Esophagus squamous epithelium (tissue), 5 donors: Measurements from ENCODE around the gene MYBL2. TPM values are rescaled to one million over a fixed set of nuclear protein-coding genes. Genes with fewer than 3 reads are reported as not detected.

Experiments
- DNase-seq: peaks from one replicate; lab custom pipeline; 2025; lab: John Stamatoyannopoulos, UW
- H3K27ac ChIP-seq, 4 donors: fragments of 200-600 bp; sonication (generic); one replicate each; pipeline ENCODE4 v1.5.1; 2016 to 2019; ENCODE audit warnings: mild to moderate bottlenecking in 1 of 4
- H3K27me3 ChIP-seq, 4 donors: fragments of 200-600 bp; sonication (generic); 1 replicate in 3 of 4; 2 replicates in 1 of 4; pipeline versions ENCODE4 v1.5.1 to v1.6.0; 2017 to 2021; ENCODE audit warnings: antibody characterized with exemption in 1 of 4
- H3K36me3 ChIP-seq, 3 donors: fragments of 200-600 bp; sonication (generic); one replicate each; pipeline ENCODE4 v1.5.1; 2016 to 2019
- H3K4me1 ChIP-seq, 3 donors: fragments of 200-600 bp; sonication (generic); one replicate each; pipeline ENCODE4 v1.5.1; 2017 to 2019
- H3K4me3 ChIP-seq, 4 donors: fragments of 200-600 bp; sonication (generic); 1 replicate in 3 of 4; 2 replicates in 1 of 4; pipeline ENCODE4 v1.5.1; 2016 to 2019; ENCODE audit warnings: mild to moderate bottlenecking in 2 of 4, moderate library complexity in 1 of 4
- H3K9me3 ChIP-seq, 3 donors: fragments of 200-600 bp; sonication (generic); one replicate each; pipeline ENCODE4 v1.5.1; 2016 to 2019
- POLR2A ChIP-seq, 4 donors: fragments of 450-650 bp; IDR thresholded peaks; one replicate each; pipeline ENCODE4 v1.6.1; 2017; ENCODE audit warnings: antibody characterized with exemption in 4 of 4, mild to moderate bottlenecking in 4 of 4, moderate library complexity in 3 of 4
- WGBS, 2 donors: methylation state at CpG; one replicate each; pipeline ENCODE4 v1.1.5; 2018; 5-methylcytosine and 5-hydroxymethylcytosine counted together
- intact Hi-C: fragments of 100-400 bp; cut with DNase I; formaldehyde crosslinking; loops from one replicate; pipeline ENCODE4 v1.15.0; 2022
- total RNA-seq, 4 donors: library from RNA; depleted of rRNA; stranded (reverse); fragments of >200 nt; gene quantifications; one replicate each; pipeline ENCODE4 v1.1.0, GENCODE V29; 2016
- TF ChIP-seq, protein P1 (sequence below), 6 experiments: fragments of 450-650 bp in 4 of 6; fragments of 200-600 bp in 2 of 6; sonication (generic) in 2 of 6; IDR thresholded peaks; one replicate each; pipeline ENCODE4 v1.5.1; 2016 to 2019; ENCODE audit warnings: antibody characterized with exemption in 6 of 6, mild to moderate bottlenecking in 4 of 6, moderate library complexity in 4 of 6
- donor health status: DM: yes; HTN: yes; CAD: no.

MYBL2 gene
- total RNA-seq, 4 donors from 2014 or later = 3.1 to 19.9 (median 11.9) TPM

DNA sequence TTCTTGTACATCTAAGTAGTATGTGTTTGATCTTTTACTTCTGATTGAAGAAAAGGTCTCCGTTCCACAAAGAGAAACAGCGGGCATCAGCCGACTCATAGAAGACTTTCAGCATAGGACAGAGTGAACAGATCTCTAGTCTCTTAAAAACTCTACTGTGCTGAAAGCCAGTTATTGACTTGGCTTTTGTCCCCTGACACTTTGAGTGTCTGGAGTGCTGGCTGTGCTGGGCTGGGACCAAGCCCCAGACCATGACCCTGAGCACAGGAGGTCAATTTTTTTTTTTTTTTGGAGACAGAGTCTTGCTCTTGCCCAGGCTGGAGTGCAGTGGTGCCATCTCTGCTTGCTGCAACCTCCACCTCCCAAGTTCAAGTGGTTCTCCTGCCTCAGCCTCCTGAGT, 27.8 kb downstream of the MYBL2 start:
- Histone ChIP-seq H3K4me3 (no peak overlapping the region), H3K9me3 (no peaks in the 10 kb centered on the region), H3K27me3 (no peaks in the 10 kb centered on the region), H3K27ac (no peak overlapping the region), H3K4me1 (no peaks in the 10 kb centered on the region), H3K36me3 (no peaks in the 10 kb centered on the region)
- intact Hi-C loops = no loop called here
- DNase-seq = no peak
- 92 to 95% methylated on average over 3 of the region's 3 CpGs for WGBS, 2 donors
- TF ChIP-seq POLR2A (IDR thresholded peaks at IDR 0.05) = no peak
- TF ChIP-seq, protein P1, sequence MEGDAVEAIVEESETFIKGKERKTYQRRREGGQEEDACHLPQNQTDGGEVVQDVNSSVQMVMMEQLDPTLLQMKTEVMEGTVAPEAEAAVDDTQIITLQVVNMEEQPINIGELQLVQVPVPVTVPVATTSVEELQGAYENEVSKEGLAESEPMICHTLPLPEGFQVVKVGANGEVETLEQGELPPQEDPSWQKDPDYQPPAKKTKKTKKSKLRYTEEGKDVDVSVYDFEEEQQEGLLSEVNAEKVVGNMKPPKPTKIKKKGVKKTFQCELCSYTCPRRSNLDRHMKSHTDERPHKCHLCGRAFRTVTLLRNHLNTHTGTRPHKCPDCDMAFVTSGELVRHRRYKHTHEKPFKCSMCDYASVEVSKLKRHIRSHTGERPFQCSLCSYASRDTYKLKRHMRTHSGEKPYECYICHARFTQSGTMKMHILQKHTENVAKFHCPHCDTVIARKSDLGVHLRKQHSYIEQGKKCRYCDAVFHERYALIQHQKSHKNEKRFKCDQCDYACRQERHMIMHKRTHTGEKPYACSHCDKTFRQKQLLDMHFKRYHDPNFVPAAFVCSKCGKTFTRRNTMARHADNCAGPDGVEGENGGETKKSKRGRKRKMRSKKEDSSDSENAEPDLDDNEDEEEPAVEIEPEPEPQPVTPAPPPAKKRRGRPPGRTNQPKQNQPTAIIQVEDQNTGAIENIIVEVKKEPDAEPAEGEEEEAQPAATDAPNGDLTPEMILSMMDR (IDR thresholded peaks at IDR 0.05) = no peak

DNA sequence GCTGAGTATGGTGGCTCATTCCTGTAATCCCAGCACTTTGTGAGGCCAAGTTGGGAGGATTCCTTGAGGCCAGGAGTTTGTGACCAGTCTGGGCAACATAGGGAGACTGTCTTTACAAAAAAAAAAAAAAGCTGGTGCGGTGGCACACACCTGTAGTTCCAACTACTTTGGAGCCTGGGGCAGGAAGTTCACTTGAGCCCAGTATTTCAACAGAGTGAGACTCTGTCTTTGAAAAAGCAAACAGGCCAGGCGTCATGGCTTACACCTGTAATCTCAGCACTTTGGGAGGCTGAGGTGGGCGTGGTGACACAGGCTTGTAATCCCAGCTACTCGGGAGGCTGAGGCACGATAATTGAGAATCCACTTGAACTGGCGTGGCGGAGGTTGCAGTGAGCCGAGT, 28.7 kb downstream of the MYBL2 start:
- TF ChIP-seq, protein P1 (IDR thresholded peaks at IDR 0.05) = no peak
- no peak for TF ChIP-seq POLR2A (IDR thresholded peaks at IDR 0.05)
- WGBS, 2 donors = 87 to 94% methylated on average over 6 to 8 of the region's 8 CpGs
- Histone ChIP-seq H3K27me3 (no peaks in the 10 kb centered on the region), H3K4me3 (no peak overlapping the region), H3K27ac (no peak overlapping the region), H3K9me3 (no peaks in the 10 kb centered on the region), H3K4me1 (no peaks in the 10 kb centered on the region), H3K36me3 (no peaks in the 10 kb centered on the region)
- intact Hi-C loops = no loop called here
- DNase-seq = no peak

DNA sequence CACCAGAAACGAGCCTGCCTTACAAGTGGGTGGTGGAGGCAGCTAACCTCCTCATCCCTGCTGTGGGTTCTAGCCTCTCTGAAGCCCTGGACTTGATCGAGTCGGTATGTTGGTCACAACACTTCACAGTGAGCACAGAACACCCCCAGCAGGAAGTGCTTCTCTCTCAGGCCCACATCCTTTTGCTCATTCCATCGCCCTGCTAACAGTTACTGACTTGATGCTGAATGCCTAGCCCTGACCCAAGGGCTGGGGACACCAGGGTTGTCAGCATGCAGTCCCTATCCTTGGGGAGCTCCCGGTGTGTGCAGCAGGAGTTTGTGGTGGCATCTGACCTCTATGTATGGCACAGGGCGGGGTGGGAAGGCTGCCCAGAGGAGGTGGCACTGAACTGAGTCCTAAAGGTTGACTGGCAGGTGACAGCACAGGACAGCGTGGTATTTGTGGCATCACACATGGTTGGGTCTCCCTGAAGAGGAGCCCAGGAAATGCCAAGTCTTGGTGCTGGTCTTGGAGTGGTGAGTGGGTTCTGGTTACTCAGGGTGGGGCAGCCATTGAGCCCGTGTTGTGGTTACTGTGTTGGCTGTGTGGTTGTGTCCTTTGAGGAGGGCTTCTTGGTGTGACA, 33.1 kb downstream of the MYBL2 start:
- no peaks in the 10 kb centered on the region for H3K9me3 ChIP-seq
- WGBS, 2 donors = 83 to 93% methylated on average over 2 to 3 of the region's 8 CpGs
- no peaks in the 10 kb centered on the region for H3K27me3 ChIP-seq
- no peak overlapping the region for H3K4me3 ChIP-seq
- no peaks in the 10 kb centered on the region for H3K36me3 ChIP-seq
- no peak for DNase-seq
- no peak overlapping the region for H3K27ac ChIP-seq
- intact Hi-C loops = no loop called here
- no peaks in the 10 kb centered on the region for H3K4me1 ChIP-seq
- TF ChIP-seq, protein P1 (IDR thresholded peaks at IDR 0.05) = no peak
- TF ChIP-seq POLR2A (IDR thresholded peaks at IDR 0.05) = no peak

DNA sequence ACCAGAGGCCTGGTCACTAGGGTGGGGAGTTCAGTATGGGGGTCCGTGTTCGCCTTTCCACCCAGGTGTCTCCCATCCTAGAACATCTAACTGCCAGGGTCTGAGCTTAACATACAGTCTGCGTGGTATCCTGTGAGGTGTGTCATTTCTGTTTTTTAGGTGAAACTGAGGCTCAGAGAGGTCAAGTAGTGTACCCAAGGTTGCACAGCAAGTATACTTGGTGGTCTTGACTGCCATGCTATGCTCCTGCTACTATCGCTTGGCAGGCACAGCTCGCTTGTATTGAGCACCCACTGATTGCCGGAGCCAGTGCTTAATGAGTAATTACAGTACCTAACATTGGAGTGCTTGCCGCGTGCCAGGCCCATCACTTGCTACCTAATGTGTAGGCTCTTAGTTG, 33.7 kb downstream of the MYBL2 start:
- Histone ChIP-seq H3K4me1 (no peaks in the 10 kb centered on the region), H3K27me3 (no peaks in the 10 kb centered on the region), H3K36me3 (no peaks in the 10 kb centered on the region), H3K4me3 (no peak overlapping the region), H3K27ac (no peak overlapping the region), H3K9me3 (no peaks in the 10 kb centered on the region)
- TF ChIP-seq POLR2A (IDR thresholded peaks at IDR 0.05) = no peak
- TF ChIP-seq, protein P1 (IDR thresholded peaks at IDR 0.05) = no peak
- 79 to 83% methylated on average over 3 to 6 of the region's 8 CpGs for WGBS, 2 donors
- DNase-seq = no peak
- intact Hi-C loops = no loop called here

DNA sequence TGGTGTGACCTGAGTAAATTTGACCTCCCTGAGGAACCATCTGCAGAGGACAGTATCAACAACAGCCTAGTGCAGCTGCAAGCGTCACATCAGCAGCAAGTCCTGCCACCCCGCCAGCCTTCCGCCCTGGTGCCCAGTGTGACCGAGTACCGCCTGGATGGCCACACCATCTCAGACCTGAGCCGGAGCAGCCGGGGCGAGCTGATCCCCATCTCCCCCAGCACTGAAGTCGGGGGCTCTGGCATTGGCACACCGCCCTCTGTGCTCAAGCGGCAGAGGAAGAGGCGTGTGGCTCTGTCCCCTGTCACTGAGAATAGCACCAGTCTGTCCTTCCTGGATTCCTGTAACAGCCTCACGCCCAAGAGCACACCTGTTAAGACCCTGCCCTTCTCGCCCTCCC, 35.6 kb downstream of the MYBL2 start:
- Histone ChIP-seq H3K27ac (no peak overlapping the region), H3K27me3 (no peaks in the 10 kb centered on the region), H3K9me3 (no peaks in the 10 kb centered on the region), H3K36me3 (no peaks in the 10 kb centered on the region), H3K4me3 (no peak overlapping the region), H3K4me1 (no peaks in the 10 kb centered on the region)
- no peak for DNase-seq
- no peak for TF ChIP-seq POLR2A (IDR thresholded peaks at IDR 0.05)
- TF ChIP-seq, protein P1 (IDR thresholded peaks at IDR 0.05) = no peak
- intact Hi-C loops = no loop called here
- 91 to 92% methylated on average over 4 to 8 of the region's 14 CpGs for WGBS, 2 donors
